ENCODE results near the gene PANK4. TPM values are rescaled to one million over a fixed set of nuclear protein-coding genes. Genes with fewer than 3 reads are reported as not detected.

PANK4 gene
- total RNA-seq, 4 donors from 2014 or later = 22.5 to 48.9 (median 37.9) TPM

DNA sequence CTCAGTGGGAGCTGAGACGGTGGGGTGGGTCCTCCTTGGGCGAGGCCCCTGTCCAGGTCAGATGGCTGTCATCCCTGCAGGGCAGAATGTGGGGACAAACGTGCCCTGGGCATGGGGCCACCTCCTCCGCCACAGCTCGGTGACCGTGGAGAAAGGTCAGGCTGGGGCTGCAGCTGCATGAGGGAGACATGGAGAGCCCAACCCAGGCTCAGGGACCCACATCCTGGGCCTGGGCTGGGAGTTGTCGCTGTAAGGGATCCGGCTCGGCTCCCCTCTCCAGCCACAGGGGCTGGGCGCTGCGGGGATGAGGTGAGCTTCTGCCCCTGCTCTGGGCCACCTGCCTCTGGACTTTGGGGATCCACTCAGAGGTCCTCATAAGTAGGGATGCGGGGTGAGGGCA, 50.8 kb downstream of the PANK4 start:
- no peak overlapping the region for H3K27ac ChIP-seq (replicated peaks in 1 of 4)
- WGBS = 92% methylated on average over 2 of the region's 12 CpGs
- TF ChIP-seq CTCF (IDR thresholded peaks at IDR 0.05) = no peak
- no peak for TF ChIP-seq POLR2A (IDR thresholded peaks at IDR 0.05; ENCODE audit: low read depth)
- no peak for TF ChIP-seq EP300 (IDR thresholded peaks at IDR 0.05)
- no peak for TF ChIP-seq POLR2AphosphoS5 (IDR thresholded peaks at IDR 0.05)

DNA sequence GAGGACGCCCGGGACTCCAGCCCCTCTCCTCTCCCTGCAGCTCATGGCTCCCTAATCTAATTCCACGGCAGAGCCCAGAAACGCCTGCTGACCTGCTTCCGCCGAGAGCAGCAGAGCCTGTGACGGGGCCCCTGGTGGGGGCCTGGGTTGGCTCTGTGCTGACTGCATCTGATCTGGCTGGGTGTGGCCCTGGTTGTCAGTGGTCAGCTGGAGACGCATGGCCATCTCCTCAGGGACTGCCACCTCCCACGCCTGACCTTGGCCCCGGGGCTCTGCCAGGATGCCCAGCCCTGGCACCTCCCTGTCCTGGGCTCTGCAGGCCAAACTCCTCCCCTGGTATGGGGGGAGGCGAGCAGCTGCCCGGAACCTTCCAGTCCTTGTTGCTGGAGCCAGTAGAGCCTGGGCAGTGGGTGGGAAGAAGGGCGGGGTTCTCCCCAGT, 51.4 kb downstream of the PANK4 start:
- no peak overlapping the region for H3K4me3 ChIP-seq
- no peak for DNase-seq (ENCODE audit: extremely low spot score)
- no peak overlapping the region for H3K27ac ChIP-seq (replicated peaks in 1 of 4)
- TF ChIP-seq CTCF (IDR thresholded peaks at IDR 0.05) (no peak), POLR2AphosphoS5 (IDR thresholded peaks at IDR 0.05) (no peak), EP300 (IDR thresholded peaks at IDR 0.05) (no peak), POLR2A (IDR thresholded peaks at IDR 0.05; ENCODE audit: low read depth) (no peak)
- 80% methylated on average over 10 of the region's 13 CpGs for WGBS
- H3K9me3 ChIP-seq = no peaks in the 10 kb centered on the region
- intact Hi-C loops (cut with DNase I) = no loop called here
- no peaks in the 10 kb centered on the region for H3K36me3 ChIP-seq
- peaks cover 0 to 67% (median 0%) of the 10 kb centered on the region in 4 donors for H3K27me3 ChIP-seq
- H3K4me1 ChIP-seq = no peaks in the 10 kb centered on the region

More for the DNA sequence above, 50.8 kb downstream of the PANK4 start:
- Histone ChIP-seq H3K36me3 (no peaks in the 10 kb centered on the region), H3K27me3 (peaks cover 0 to 61% (median 0%) of the 10 kb centered on the region in 4 donors), H3K9me3 (no peaks in the 10 kb centered on the region), H3K4me1 (no peaks in the 10 kb centered on the region), H3K4me3 (no peak overlapping the region)
- DNase-seq (ENCODE audit: extremely low spot score) = no peak
- intact Hi-C loops (cut with DNase I) = no loop called here

DNA sequence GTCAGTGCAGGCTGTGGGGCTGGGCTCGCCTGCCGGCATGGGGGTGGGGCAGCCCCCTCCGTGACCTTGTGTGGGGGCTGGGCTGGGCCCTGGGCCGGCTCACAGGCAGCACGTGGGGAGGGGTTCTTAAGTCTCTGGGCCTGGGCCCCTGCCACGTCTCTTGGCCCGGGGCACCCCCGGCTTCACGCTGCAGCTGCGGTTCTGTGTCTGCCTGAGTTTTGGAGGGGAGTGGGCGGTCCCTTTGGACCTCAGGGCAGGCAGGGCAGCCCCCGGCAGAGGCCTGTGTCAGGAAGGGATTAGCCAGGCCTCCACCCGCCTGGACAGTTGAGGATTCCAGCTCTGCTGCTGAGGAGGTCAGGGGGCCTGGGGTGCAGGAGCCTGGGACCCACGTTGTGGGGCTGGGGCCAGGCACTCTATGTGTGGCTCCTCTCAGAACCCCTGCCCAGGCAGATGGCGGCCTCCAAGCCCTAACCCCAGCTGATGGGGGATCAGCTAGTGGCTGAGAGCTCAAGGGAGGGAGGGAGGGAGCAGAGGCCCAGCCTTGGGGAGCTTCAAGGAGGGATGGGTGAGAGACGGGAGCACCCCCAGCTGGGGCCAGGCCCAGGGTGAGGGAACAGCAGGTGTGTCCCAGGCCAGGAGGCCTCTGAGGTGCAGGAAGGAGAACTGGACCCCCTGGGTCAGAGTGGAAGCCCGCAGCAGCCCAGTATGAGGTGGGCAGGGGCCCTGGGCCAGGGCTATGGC, 52.1 kb downstream of the PANK4 start:
- Histone ChIP-seq H3K4me3 (no peak overlapping the region), H3K36me3 (no peaks in the 10 kb centered on the region), H3K4me1 (no peaks in the 10 kb centered on the region), H3K9me3 (no peaks in the 10 kb centered on the region), H3K27ac (replicated peaks in 1 of 4) (no peak overlapping the region), H3K27me3 (peaks cover 0 to 74% (median 0%) of the 10 kb centered on the region in 4 donors)
- no peak for DNase-seq (ENCODE audit: extremely low spot score)
- intact Hi-C loops (cut with DNase I) = no loop called here
- WGBS = 44% methylated on average over 7 of the region's 17 CpGs
- TF ChIP-seq POLR2AphosphoS5 (IDR thresholded peaks at IDR 0.05) (no peak), CTCF (IDR thresholded peaks at IDR 0.05) (no peak), POLR2A (IDR thresholded peaks at IDR 0.05; ENCODE audit: low read depth) (no peak), EP300 (IDR thresholded peaks at IDR 0.05) (no peak)

- Histone ChIP-seq H3K36me3 (no peaks in the 10 kb centered on the region), H3K9me3 (no peaks in the 10 kb centered on the region), H3K27ac (replicated peaks in 1 of 4) (no peak overlapping the region), H3K4me1 (no peaks in the 10 kb centered on the region), H3K4me3 (no peak overlapping the region), H3K27me3 (peaks cover 0 to 79% (median 0%) of the 10 kb centered on the region in 4 donors)
- TF ChIP-seq POLR2AphosphoS5 (IDR thresholded peaks at IDR 0.05) (no peak), EP300 (IDR thresholded peaks at IDR 0.05) (no peak)
- intact Hi-C loops (cut with DNase I) = no loop called here
- 81% methylated on average over 12 of the region's 13 CpGs for WGBS
- DNase-seq (ENCODE audit: extremely low spot score) = no peak
Observed at GRCh38 chr1:2473198-2473597, 53.2 kb downstream of the PANK4 start.

- 71% methylated on average over 21 of the region's 25 CpGs for WGBS
- H3K9me3 ChIP-seq = no peaks in the 10 kb centered on the region
- no peak for DNase-seq (ENCODE audit: extremely low spot score)
- no peak overlapping the region for H3K27ac ChIP-seq (replicated peaks in 1 of 4)
- intact Hi-C loops (cut with DNase I) = no loop called here
- H3K4me3 ChIP-seq = no peak overlapping the region
- no peak for TF ChIP-seq CTCF (IDR thresholded peaks at IDR 0.05)
- no peak for TF ChIP-seq EP300 (IDR thresholded peaks at IDR 0.05)
- TF ChIP-seq POLR2A (IDR thresholded peaks at IDR 0.05; ENCODE audit: low read depth) = no peak
- no peak for TF ChIP-seq POLR2AphosphoS5 (IDR thresholded peaks at IDR 0.05)
- peaks cover 0 to 79% (median 1%) of the 10 kb centered on the region in 4 donors for H3K27me3 ChIP-seq
- H3K36me3 ChIP-seq = no peaks in the 10 kb centered on the region
- H3K4me1 ChIP-seq = peaks cover 0 to under 1% (median 0%) of the 10 kb centered on the region in 4 donors
Observed at GRCh38 chr1:2472561-2473177, 53.7 kb downstream of the PANK4 start.

All from esophagus muscularis mucosa (tissue), 4 donors.